GM18951 (cell line): ENCODE measurements around the gene VRTN.

Experiments
- POLR2A ChIP-seq: IDR thresholded peaks from 4 replicates; pipeline ENCODE4 v1.6.1; 2011; ENCODE audit warnings: mild to moderate bottlenecking; ENCODE audit not compliant: insufficient read length, insufficient read depth; ENCODE audit errors: extremely low read depth
- in situ Hi-C: fragments of 300-500 bp; cut with MboI; formaldehyde crosslinking; loops from one replicate; pipeline ENCODE4 v1.12.0; 2022; ENCODE audit warnings: low sequenced_read_pairs, mixed read lengths, inconsistent platforms; ENCODE audit not compliant: unreplicated experiment

The VRTN gene, protein sequence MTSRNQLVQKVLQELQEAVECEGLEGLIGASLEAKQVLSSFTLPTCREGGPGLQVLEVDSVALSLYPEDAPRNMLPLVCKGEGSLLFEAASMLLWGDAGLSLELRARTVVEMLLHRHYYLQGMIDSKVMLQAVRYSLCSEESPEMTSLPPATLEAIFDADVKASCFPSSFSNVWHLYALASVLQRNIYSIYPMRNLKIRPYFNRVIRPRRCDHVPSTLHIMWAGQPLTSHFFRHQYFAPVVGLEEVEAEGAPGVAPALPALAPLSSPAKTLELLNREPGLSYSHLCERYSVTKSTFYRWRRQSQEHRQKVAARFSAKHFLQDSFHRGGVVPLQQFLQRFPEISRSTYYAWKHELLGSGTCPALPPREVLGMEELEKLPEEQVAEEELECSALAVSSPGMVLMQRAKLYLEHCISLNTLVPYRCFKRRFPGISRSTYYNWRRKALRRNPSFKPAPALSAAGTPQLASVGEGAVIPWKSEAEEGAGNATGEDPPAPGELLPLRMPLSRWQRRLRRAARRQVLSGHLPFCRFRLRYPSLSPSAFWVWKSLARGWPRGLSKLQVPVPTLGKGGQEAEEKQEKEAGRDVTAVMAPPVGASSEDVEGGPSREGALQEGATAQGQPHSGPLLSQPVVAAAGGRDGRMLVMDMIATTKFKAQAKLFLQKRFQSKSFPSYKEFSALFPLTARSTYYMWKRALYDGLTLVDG

DNA sequence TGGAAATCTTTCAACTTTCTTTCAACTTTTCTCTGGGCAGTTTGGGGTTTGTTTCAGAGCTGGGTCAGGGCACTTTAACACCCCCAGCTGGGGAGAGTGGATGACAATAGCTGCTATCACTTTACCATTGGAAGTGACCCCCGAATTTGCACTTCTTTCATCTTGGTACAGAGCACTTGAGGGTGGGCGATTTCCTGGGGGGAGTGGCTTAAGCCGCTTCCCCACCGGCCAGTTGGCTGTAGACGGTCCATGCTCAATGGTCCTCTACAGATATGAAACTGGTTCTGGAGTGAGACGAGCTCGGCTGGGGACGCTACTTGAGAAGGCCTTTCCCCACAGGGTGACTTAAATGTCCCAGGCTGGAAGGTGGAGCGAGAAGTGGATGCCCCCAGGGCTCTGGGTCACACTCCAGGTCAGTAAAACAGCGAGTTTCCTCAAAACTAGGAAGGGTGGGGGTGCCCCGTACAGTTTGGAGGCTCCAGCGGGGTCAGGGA, at the start of gene VRTN:
TSS of gene VRTN (plus strand) at position 231 of the 494 bp plus-strand sequence. CDS start 8,313 bp downstream, outside the sequence.
- TF ChIP-seq POLR2A = no peak
- in situ Hi-C loops = no loop called here

GRCh38 chr14:74299061-74299545, 49.2 kb upstream of the VRTN start:
- no peak for TF ChIP-seq POLR2A
- in situ Hi-C loops = no loop called here

- TF ChIP-seq POLR2A = no peak
- in situ Hi-C loops = no loop called here
Observed at GRCh38 chr14:74301594-74302151, 46.6 kb upstream of the VRTN start.

DNA sequence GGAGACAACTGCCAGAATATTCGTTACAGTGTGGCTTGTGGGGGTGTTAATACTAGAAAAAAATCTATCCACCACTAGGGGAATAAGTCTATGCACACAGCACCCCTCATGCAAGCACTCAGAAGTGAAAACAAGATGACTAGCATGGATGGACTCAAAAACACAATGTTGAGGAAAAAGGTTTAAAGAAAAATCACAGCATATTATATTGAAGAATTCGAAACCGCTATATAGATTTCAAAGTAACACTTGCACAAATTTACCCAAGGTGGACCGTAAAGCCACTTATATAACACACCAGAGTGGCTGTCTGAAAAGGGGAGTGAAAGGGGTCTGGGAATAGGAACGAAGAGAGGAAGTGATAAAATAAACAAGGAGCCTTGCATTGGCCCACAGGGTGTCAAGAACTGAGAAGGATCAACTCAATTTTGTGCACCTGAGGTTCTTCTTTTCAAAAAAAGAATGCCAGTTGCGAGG, 46.1 kb upstream of the VRTN start:
- no peak for TF ChIP-seq POLR2A
- in situ Hi-C loops = no loop called here

GRCh38 chr14:74302634-74303569, 45.4 kb upstream of the VRTN start, which contains the start of gene ABCD4:
ABCD4 (minus strand) TSS chr14:74302934; CDS start chr14:74302912, 22 bp downstream.
- in situ Hi-C loops = no loop called here
- TF ChIP-seq POLR2A = peak; percentile 93

GRCh38 chr14:74308695-74309094, 39.6 kb upstream of the VRTN start:
- TF ChIP-seq POLR2A = no peak
- in situ Hi-C loops = no loop called here

GRCh38 chr14:74309125-74310022, 38.9 kb upstream of the VRTN start:
- in situ Hi-C loops = no loop called here
- TF ChIP-seq POLR2A = no peak

DNA sequence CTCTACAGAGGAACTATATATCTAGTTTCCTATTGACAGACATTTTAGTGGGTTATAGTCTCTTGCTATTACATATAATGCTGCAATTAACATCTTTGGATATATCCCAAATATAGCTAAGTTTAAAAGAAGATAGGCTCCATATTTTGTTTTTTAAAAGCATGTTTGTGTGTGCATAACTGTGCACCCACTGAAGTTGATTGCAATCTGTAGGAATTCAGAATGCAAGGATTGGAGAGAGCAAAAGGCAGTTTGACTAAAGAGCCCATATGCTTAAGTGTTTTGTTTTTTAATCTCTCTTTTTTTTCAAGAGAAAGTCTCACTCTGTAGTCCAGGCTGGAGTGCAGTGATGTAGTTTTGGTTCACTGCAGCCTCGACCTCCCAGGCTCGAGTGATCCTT, 36.1 kb upstream of the VRTN start:
- no peak for TF ChIP-seq POLR2A
- in situ Hi-C loops = no loop called here

- TF ChIP-seq POLR2A = no peak
- in situ Hi-C loops = no loop called here
Observed at GRCh38 chr14:74313601-74314000, 34.7 kb upstream of the VRTN start.

DNA sequence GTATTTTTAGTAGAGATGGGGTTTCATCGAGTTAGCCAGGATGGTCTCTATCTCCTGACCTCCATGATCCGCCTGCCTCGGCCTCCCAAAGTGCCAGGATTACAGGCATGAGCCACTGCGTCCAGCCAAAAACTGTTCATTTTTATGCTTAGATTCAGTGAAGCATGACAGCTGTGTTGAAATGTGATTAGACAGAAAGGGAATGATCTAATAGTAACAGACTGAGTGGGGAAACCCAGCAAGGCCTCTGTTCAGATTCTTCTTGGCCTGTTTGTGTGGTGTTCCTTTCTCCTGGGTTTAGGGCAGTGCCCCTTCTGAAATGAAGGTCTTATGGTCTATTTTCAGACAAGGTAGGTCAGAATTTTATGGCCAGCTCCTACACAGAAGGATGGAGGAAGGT, 33.7 kb upstream of the VRTN start:
- in situ Hi-C loops = no loop called here

GRCh38 chr14:74324931-74325361, 23.3 kb upstream of the VRTN start:
- in situ Hi-C loops = no loop called here
- TF ChIP-seq POLR2A = no peak

More for the DNA sequence above, 33.7 kb upstream of the VRTN start:
- no peak for TF ChIP-seq POLR2A
